Effector CD4-positive, alpha-beta T cell (primary cell): ENCODE results near the gene OR8J3. TPM values are rescaled to one million over a fixed set of nuclear protein-coding genes. Genes with fewer than 3 reads are reported as not detected.
"Not testable (repeated sequence)": the region's sequence is repeated elsewhere in the genome, so short reads cannot be mapped to it uniquely, and the experiment has no call there.

Experiments used
- DNase-seq: peaks from one replicate; pipeline ENCODE4 v3.0.0-alpha.2; 2020
- total RNA-seq: gene quantifications from one replicate; lab custom pipeline; 2026; lab: John Stamatoyannopoulos, UW

Gene OR8J3
- not detected for total RNA-seq

DNA sequence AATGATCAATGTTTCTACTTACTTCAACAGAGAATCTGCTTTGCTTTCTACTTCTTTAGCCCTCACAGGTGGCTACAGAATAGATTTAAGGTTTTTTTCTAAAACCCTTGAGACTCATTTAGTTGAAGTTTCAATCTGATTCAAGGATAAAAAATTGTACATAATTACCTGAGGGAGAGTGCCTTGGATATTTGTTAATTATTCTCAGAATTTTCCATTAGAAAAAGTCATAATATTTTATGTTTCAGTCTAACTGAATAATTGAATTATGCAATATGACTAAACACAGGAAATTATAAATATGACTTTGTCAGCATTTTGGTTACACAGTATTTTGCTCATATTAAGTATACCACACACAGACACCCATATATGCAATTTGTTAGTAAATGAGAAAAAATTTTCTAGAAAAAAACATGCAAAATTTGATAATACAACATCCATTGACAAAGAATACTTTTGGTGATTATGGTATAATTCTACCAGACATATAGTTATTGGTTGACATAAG, at the start of gene OR8J3:
TSS of gene OR8J3 (minus strand) at position 51 of the 511 bp plus-strand sequence. CDS start 2,483 bp downstream, outside the sequence.
- no peak for DNase-seq

DNA sequence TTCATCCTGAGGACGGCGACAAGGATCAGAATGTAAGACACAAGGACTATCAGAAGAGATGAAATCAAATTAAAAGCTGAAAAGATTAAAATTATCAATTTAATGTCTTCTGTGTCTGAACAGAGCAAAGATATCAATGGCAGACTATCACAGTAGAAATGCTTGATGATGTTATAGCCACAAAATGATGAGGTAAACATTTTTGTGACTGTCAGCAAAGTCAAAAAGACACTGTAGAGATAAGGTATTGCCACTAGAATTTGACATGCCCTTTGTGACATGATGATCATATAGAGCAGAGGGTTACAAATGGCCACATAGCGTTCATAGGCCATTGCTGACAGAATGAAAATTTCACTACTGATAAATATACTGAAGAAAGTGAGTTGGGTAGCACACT, 48.6 kb upstream of the OR8J3 start:
- DNase-seq, result no peak

DNA sequence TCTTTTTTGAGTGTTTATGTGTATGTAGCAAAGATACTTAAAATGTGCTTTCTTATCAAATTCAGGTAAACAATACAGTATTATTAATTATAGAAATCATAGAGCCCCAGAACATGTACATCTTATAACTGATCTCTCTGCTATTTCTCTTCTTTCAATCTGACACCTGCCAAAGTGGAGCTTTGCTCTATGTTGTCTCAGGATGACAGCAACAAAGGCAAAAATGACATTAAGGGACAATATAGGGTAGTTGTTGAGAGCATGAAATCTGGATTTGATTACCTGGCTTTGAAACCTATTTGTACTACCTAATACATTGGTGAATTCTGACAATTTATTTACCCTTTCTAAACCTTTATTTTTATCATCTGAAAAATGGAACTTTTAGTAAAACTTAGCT, 43.5 kb upstream of the OR8J3 start:
- DNase-seq, result no peak

DNA sequence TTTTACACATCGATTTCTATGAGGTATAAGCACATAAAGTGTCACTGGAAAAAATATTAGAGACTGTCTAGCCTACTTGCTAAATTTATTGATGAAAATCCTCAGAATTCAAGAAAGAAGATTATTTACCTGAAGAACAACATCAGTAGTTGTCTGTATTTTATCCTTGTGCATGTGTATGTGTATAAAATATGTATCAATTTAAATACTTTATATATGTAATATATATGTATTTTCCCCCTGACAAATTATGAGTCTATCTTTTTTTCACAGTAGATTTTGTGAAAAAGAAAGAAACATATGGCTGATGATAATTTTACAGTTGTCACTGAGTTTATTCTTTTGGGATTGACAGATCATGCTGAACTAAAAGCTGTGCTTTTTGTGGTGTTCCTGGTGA, 36.3 kb upstream of the OR8J3 start, which contains the start of gene OR5J2:
TSS of gene OR5J2 (plus strand) at position 301 of the 400 bp plus-strand sequence. CDS start at position 301, 0 bp downstream.
- no peak for DNase-seq

DNA sequence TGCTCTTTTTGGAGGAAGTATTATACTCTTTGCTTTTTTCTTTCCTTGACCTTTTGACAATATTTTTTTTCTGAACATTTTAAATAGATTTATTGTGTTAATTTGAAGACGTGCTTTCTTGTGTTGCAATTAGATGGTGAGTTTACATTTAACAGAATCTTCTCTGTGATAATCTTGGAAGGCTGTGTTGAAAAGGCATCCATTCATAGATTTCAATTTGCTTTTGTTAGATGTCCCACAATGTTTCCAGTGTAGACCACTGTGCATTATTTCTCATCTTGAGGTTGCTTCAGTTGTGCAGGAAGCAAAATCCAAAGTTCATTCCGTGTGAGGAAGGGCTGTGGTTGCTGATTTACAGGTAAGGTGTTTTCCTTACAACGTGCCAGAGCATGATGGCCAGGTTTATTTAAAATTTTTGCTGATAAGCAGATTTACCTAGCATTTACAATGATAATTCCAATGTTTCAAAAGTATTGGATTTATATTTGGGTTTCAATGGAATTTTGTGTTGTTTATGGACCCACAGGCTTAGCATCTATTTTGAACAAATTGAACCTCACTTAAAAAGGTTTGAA, 32.3 kb upstream of the OR8J3 start:
- DNase-seq, result no peak

DNA sequence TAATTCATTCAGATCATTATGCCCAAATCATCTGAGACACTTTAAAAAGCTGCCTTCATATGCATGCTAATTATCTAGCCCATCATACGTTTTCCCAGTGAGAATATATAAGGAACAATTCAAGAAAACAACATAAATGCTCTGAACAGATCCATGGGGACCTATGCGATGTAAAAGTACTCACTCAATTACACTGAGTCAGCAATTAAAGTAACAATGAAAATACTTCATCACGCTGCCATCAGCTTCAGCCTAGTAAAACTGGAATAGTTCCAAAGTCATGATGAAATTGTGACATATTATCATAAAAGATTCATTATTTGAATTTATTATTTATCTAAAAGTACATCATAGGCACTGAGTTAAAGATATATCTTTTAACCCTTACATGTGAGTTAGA, 23.8 kb upstream of the OR8J3 start:
- DNase-seq, result no peak

DNA sequence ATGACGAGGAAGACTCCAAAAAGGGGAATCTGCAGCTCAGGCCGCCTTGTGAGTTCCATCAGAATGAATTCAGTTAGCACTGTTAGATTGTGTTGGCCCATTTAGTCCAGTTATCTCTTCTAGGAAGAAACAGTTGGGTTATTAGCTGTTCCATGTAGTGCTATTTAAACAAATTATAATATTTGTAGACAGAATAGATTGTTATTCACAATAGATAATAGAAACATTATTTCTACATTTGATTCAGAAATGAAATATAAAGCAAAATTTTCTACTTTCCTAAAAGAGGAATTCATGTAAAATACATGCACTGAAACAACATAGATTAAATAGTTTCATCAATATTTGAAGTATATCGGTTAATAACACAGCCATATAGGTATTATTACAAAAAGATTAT, 20.2 kb upstream of the OR8J3 start, which contains the start of gene OR8K5:
TSS of gene OR8K5 (minus strand) at position 101 of the 400 bp plus-strand sequence. CDS start at position 101, 0 bp downstream.
- DNase-seq, result no peak

DNA sequence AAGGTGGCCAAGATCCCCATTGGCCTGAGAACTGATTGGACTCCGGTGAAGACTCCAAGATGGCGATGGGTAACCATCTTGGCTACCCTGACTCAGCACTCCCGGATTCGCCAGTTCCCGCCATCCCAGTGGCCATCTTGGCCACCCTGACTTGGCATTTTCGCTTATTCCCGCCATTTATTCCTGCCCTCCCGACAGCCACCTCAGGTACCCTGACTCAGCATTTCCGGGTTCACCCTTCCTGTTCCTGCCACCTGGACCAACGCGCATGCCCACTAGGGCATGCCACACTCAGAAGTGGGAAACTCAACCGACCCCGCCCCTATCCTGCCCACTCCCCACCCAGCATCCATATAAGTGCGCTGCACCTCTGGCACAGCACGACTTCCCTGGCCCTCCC, 12.3 kb upstream of the OR8J3 start:
- no peak for DNase-seq

DNA sequence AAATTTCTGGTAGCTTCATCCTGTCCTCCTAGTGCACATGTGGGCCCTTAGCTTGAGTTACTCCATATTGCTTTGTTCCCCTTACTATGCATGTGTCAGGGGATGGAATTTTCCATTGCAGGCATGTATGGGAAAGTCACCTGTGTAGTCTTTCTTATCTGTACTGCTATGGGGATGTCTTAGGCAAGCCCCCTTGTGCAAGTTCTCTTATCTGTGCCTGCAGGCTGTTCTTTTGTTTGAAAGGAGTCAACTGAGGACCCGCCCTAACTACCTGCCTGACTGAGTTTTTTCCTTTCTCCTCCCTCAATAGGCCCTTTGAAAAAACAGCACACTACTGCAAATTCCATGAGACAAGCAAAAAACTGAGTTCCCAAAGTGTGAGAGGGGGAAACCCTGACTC, 11.4 kb upstream of the OR8J3 start:
- no peak for DNase-seq

GRCh38 chr11:56143681-56144080, 3.7 kb upstream of the OR8J3 start:
- not testable (repeated sequence) for DNase-seq

GRCh38 chr11:56122073-56122472, 17.9 kb downstream of the OR8J3 start, which contains the start of gene OR8H3:
Gene OR8H3 (plus strand): TSS chr11:56122373. CDS start chr11:56122373, 0 bp downstream.
- DNase-seq, result no peak

DNA sequence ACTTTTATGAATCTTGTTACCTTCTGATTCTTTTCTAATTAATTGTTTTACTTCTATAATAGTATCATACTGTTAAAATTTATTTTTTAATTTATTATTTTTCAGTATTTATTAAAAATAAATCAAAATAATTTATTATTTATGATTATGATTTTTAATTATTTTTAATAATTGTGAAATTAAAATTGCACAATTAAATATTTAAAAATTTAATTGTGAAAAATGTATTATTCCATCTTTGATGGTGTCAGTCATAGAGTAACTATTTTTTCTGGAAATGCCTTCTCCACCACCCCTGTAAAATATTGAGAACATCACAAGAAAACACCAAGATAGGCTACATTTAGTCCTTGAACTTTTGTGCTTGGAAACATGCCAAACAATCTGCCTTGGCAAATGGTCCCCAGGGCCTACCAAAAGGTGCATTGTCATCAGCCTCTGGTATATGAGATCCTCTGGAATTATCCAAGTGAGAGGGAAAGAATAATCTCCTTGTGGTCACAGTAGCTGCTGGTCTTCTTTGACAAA, 36.7 kb downstream of the OR8J3 start, which contains the start of gene OR8H2:
TSS of gene OR8H2 (plus strand) at position 478 of the 528 bp plus-strand sequence. CDS start 1,356 bp downstream, outside the sequence.
- no peak for DNase-seq

- DNase-seq, result no peak
Observed at GRCh38 chr11:56093008-56093407, 47.0 kb downstream of the OR8J3 start, which contains the start of gene OR8I2. Gene OR8I2 (plus strand): TSS chr11:56093308. CDS start chr11:56093308, 0 bp downstream.

GRCh38 chr11:56089697-56090096, 50.3 kb downstream of the OR8J3 start:
- no peak for DNase-seq
